ENCODE results near the gene RBL2. TPM values are rescaled to one million over a fixed set of nuclear protein-coding genes. Genes with fewer than 3 reads are reported as not detected.

RBL2 gene
- total and polyA plus RNA-seq, 4 experiments from 2014 or later = 254 to 364 (median 332) TPM

GRCh38 chr16:53486230-53486629 lies 52.0 kb downstream of the RBL2 start:
- H3K27ac Mint-ChIP-seq = peak overlapping the region in 5 of 7 donors; percentile 20 to 90 (median 48)
- H3K4me1 Mint-ChIP-seq = peaks cover 21 to 37% (median 29%) of the 10 kb centered on the region in 4 donors
- peak overlapping the region in 3 of 8 donors; percentile 29 to 50 (median 40) for H3K4me3 Mint-ChIP-seq
- CTCF ChIA-PET (ENCODE audit: partially characterized antibody) = no interaction called here
- Histone ChIP-seq H3K4me3 (ENCODE audit: low read length in 2 of 2) (no peak overlapping the region), H3K27me3 (ENCODE audit: insufficient read depth, low read length) (no peaks in the 10 kb centered on the region), H3K36me3 (ENCODE audit: insufficient read depth, low read length) (peaks cover 70% of the 10 kb centered on the region), H3K4me1 (ENCODE audit: insufficient read depth, low read length) (peaks cover 17% of the 10 kb centered on the region), H3K27ac (ENCODE audit: low read depth, low read length) (no peak overlapping the region), H3K9me3 (ENCODE audit: control insufficient read depth in 1 of 2, low read length in 2 of 2) (peaks cover 0 to 9% of the 10 kb centered on the region in 2 donors)
- POLR2A ChIA-PET (ENCODE audit: partially characterized antibody) = interaction anchor here (0.6 to 1.5 kb wide), 5 partner anchors 10 to 30 kb away, joined by 3 to 7 read pairs (median 3); no protein-coding TSS in a partner anchor
- intact Hi-C loops (cut with micrococcal nuclease) = loop anchor here (2.0 kb wide), 1 partner anchor 13 kb away; no protein-coding TSS in a partner anchor
- peaks cover 0 to 50% (median 31%) of the 10 kb centered on the region in 8 donors for H3K9me3 Mint-ChIP-seq
- no peaks in the 10 kb centered on the region for H3K27me3 Mint-ChIP-seq
- peaks cover 88 to 94% of the 10 kb centered on the region in 2 donors for H3K36me3 Mint-ChIP-seq
- peak in 2 of 5 donors; percentile 15 to 27 for DNase-seq

GRCh38 chr16:53489755-53490154 lies 55.5 kb downstream of the RBL2 start:
- H3K27me3 Mint-ChIP-seq = no peaks in the 10 kb centered on the region
- peak overlapping the region in 6 of 7 donors; percentile 22 to 92 (median 72) for H3K27ac Mint-ChIP-seq
- peaks cover 82 to 91% of the 10 kb centered on the region in 2 donors for H3K36me3 Mint-ChIP-seq
- peak overlapping the region in 1 of 8 donors; percentile 23 for H3K4me3 Mint-ChIP-seq
- Histone ChIP-seq H3K36me3 (ENCODE audit: insufficient read depth, low read length) (peaks cover 67% of the 10 kb centered on the region), H3K27me3 (ENCODE audit: insufficient read depth, low read length) (no peaks in the 10 kb centered on the region), H3K27ac (ENCODE audit: low read depth, low read length) (no peak overlapping the region), H3K9me3 (ENCODE audit: control insufficient read depth in 1 of 2, low read length in 2 of 2) (peaks cover 0 to 9% of the 10 kb centered on the region in 2 donors), H3K4me1 (ENCODE audit: insufficient read depth, low read length) (peaks cover 25% of the 10 kb centered on the region), H3K4me3 (ENCODE audit: low read length in 2 of 2) (no peak overlapping the region)
- no peak for DNase-seq
- peaks cover 0 to 31% (median 23%) of the 10 kb centered on the region in 8 donors for H3K9me3 Mint-ChIP-seq
- H3K4me1 Mint-ChIP-seq = peaks cover 27 to 55% (median 36%) of the 10 kb centered on the region in 4 donors
- intact Hi-C loops (cut with micrococcal nuclease) = loop anchor here (2.0 kb wide), 1 partner anchor 13 kb away; the partner anchor contains the start of gene AKTIP
- ChIA-PET POLR2A (ENCODE audit: partially characterized antibody) (interaction anchor here (0.9 to 2.1 kb wide), 7 partner anchors 13 to 56 kb away, joined by 3 to 13 read pairs (median 3); partner anchors contain the start of genes AKTIP and RBL2), CTCF (ENCODE audit: partially characterized antibody) (interaction anchor here (0.5 to 1.5 kb wide), 3 partner anchors 9 to 169 kb away, joined by 4 to 5 read pairs (median 4); no protein-coding TSS in a partner anchor)

- H3K27ac ChIP-seq (ENCODE audit: low read depth, low read length) = no peak overlapping the region
- intact Hi-C loops (cut with micrococcal nuclease) = no loop called here
These were observed 58.2 kb downstream of the RBL2 start for GRCh38 chr16:53492503-53492902.

DNA sequence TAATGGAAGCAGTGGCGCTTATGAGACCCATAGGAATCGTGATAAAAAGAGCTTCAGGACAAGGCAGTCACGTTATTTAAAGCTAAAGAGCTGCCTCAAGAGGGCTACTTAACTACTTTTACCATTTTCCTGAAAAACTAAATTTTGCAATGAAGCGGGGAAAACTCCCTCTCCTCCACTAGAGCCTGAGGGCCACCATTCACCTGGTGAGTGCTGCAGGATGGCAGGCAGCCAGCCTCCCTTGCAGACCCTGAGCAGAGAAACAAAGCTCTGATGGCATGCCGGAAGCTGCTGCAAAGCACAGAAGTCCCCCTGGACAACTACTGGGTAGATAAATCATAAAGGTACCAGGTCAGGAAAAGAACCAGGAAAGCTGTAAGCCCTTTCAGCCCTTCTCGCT lies 60.4 kb downstream of the RBL2 start:
- no peak for DNase-seq
- intact Hi-C loops (cut with micrococcal nuclease) = no loop called here
- Histone ChIP-seq H3K27me3 (ENCODE audit: insufficient read depth, low read length) (no peaks in the 10 kb centered on the region), H3K27ac (ENCODE audit: low read depth, low read length) (no peak overlapping the region), H3K4me1 (ENCODE audit: insufficient read depth, low read length) (peaks cover 49% of the 10 kb centered on the region), H3K9me3 (ENCODE audit: control insufficient read depth in 1 of 2, low read length in 2 of 2) (no peaks in the 10 kb centered on the region), H3K36me3 (ENCODE audit: insufficient read depth, low read length) (peaks cover 78% of the 10 kb centered on the region), H3K4me3 (ENCODE audit: low read length in 2 of 2) (no peak overlapping the region)
- Mint-ChIP-seq H3K4me3 (no peak overlapping the region), H3K9me3 (peaks cover 0 to 2% (median 0%) of the 10 kb centered on the region in 8 donors), H3K27ac (peak overlapping the region in 4 of 7 donors; percentile 4 to 36 (median 9)), H3K27me3 (no peaks in the 10 kb centered on the region), H3K4me1 (peaks cover 30 to 78% (median 57%) of the 10 kb centered on the region in 4 donors), H3K36me3 (peaks cover 74 to 90% of the 10 kb centered on the region in 2 donors)
- ChIA-PET CTCF (ENCODE audit: partially characterized antibody) (interaction anchor here (0.8 to 1.6 kb wide), 9 partner anchors 8 to 60 kb away, joined by 3 to 7 read pairs (median 4); partner anchors contain the start of genes AKTIP and RBL2), POLR2A (ENCODE audit: partially characterized antibody) (interaction anchor here (2.4 to 6.1 kb wide), 5 partner anchors 9 to 59 kb away, joined by 7 to 26 read pairs (median 18); partner anchors contain the start of gene AKTIP)

More at GRCh38 chr16:53492503-53492902, 58.2 kb downstream of the RBL2 start:
- Histone ChIP-seq H3K4me3 (ENCODE audit: low read length in 2 of 2) (no peak overlapping the region), H3K4me1 (ENCODE audit: insufficient read depth, low read length) (peaks cover 36% of the 10 kb centered on the region), H3K36me3 (ENCODE audit: insufficient read depth, low read length) (peaks cover 72% of the 10 kb centered on the region), H3K9me3 (ENCODE audit: control insufficient read depth in 1 of 2, low read length in 2 of 2) (no peaks in the 10 kb centered on the region), H3K27me3 (ENCODE audit: insufficient read depth, low read length) (no peaks in the 10 kb centered on the region)
- ChIA-PET CTCF (ENCODE audit: partially characterized antibody) (no interaction called here), POLR2A (ENCODE audit: partially characterized antibody) (interaction anchor here (1.8 to 6.1 kb wide), 4 partner anchors 11 to 57 kb away, joined by 5 to 26 read pairs (median 19); partner anchors contain the start of gene AKTIP)
- DNase-seq = no peak
- H3K27me3 Mint-ChIP-seq = no peaks in the 10 kb centered on the region
- H3K9me3 Mint-ChIP-seq = peaks cover 0 to 3% (median 0%) of the 10 kb centered on the region in 8 donors
- H3K27ac Mint-ChIP-seq = peak overlapping the region in 4 of 7 donors; percentile 14 to 57 (median 37)
- H3K4me1 Mint-ChIP-seq = peaks cover 31 to 78% (median 54%) of the 10 kb centered on the region in 4 donors
- H3K4me3 Mint-ChIP-seq = peak overlapping the region in 1 of 8 donors; percentile 14
- peaks cover 75 to 90% of the 10 kb centered on the region in 2 donors for H3K36me3 Mint-ChIP-seq

DNA sequence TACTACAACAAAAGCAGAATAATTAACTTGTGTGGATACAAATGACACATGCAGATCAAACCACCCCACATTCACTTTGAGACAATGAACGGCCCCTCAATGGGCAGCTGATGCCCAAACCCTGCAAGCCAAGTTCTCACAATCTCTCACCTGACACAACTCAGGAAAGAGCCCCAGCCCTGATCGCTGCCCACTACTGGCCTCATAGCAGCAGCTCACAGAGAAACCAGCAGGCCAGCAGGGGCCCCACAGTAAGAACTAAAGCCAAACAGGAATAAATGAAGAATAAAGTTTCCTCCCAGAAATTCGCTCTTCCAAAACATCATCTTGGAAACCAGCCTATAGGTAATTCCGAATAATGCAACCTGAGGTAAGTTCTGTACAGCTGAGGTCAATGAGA lies 61.1 kb downstream of the RBL2 start:
- no peaks in the 10 kb centered on the region for H3K27me3 Mint-ChIP-seq
- peaks cover 0 to 2% (median 0%) of the 10 kb centered on the region in 8 donors for H3K9me3 Mint-ChIP-seq
- H3K27ac Mint-ChIP-seq = peak overlapping the region in 6 of 7 donors; percentile 45 to 76 (median 74)
- Histone ChIP-seq H3K27ac (ENCODE audit: low read depth, low read length) (no peak overlapping the region), H3K9me3 (ENCODE audit: control insufficient read depth in 1 of 2, low read length in 2 of 2) (no peaks in the 10 kb centered on the region), H3K4me3 (ENCODE audit: low read length in 2 of 2) (no peak overlapping the region), H3K27me3 (ENCODE audit: insufficient read depth, low read length) (no peaks in the 10 kb centered on the region), H3K36me3 (ENCODE audit: insufficient read depth, low read length) (peaks cover 74% of the 10 kb centered on the region), H3K4me1 (ENCODE audit: insufficient read depth, low read length) (peaks cover 48% of the 10 kb centered on the region)
- intact Hi-C loops (cut with micrococcal nuclease) = no loop called here
- H3K36me3 Mint-ChIP-seq = peaks cover 73 to 88% of the 10 kb centered on the region in 2 donors
- H3K4me3 Mint-ChIP-seq = peak overlapping the region in 1 of 8 donors; percentile 25
- peaks cover 31 to 76% (median 56%) of the 10 kb centered on the region in 4 donors for H3K4me1 Mint-ChIP-seq
- ChIA-PET CTCF (ENCODE audit: partially characterized antibody) (interaction anchor here (0.8 to 1.3 kb wide), 7 partner anchors 9 to 59 kb away, joined by 3 to 7 read pairs (median 4); no protein-coding TSS in a partner anchor), POLR2A (ENCODE audit: partially characterized antibody) (interaction anchor here (2.4 to 6.1 kb wide), 5 partner anchors 8 to 60 kb away, joined by 7 to 26 read pairs (median 18); partner anchors contain the start of gene AKTIP)
- no peak for DNase-seq

DNA sequence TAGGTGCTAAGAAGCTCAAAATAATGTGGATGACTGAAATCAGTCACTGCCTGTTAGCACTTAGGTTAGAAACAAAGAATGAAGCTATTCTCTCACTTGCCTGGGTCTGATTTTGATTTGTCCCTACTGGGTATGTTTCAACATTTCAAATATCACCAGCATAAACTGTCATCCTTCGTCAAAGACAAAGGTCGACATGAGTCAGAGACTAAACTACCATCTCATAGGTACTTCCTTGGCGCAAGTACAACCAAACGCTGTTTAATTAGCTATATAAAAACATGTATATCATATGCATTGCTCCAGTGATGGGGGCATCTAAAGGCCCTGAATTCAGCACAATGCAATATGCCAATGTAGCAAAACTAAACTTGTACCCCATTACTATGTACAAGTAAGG lies 64.7 kb downstream of the RBL2 start:
- Mint-ChIP-seq H3K36me3 (peaks cover 50 to 73% of the 10 kb centered on the region in 2 donors), H3K27ac (peak overlapping the region in 3 of 7 donors; percentile 14 to 75 (median 35)), H3K4me1 (peaks cover 37 to 77% (median 61%) of the 10 kb centered on the region in 4 donors), H3K9me3 (peaks cover 0 to under 1% (median 0%) of the 10 kb centered on the region in 8 donors), H3K4me3 (peak overlapping the region in 3 of 8 donors; percentile 12 to 26 (median 15)), H3K27me3 (no peaks in the 10 kb centered on the region)
- Histone ChIP-seq H3K27me3 (ENCODE audit: insufficient read depth, low read length) (no peaks in the 10 kb centered on the region), H3K4me1 (ENCODE audit: insufficient read depth, low read length) (peaks cover 54% of the 10 kb centered on the region), H3K9me3 (ENCODE audit: control insufficient read depth in 1 of 2, low read length in 2 of 2) (no peaks in the 10 kb centered on the region), H3K27ac (ENCODE audit: low read depth, low read length) (no peak overlapping the region), H3K36me3 (ENCODE audit: insufficient read depth, low read length) (peaks cover 49% of the 10 kb centered on the region), H3K4me3 (ENCODE audit: low read length in 2 of 2) (no peak overlapping the region)
- no peak for DNase-seq
- CTCF ChIA-PET (ENCODE audit: partially characterized antibody) = interaction anchor here (0.8 to 1.6 kb wide), 4 partner anchors 10 to 51 kb away, joined by 3 to 4 read pairs (median 3); no protein-coding TSS in a partner anchor
- intact Hi-C loops (cut with micrococcal nuclease) = no loop called here
- POLR2A ChIA-PET (ENCODE audit: partially characterized antibody) = interaction anchor here (1.7 to 10.6 kb wide), 5 partner anchors 12 to 62 kb away, joined by 4 to 276 read pairs (median 11); partner anchors contain the start of gene RBL2
